Measurements from ENCODE around the gene ZNF532.

Gene ZNF532

GRCh38 chr18:58870621-58871020 is 5.9 kb downstream of the ZNF532 start:
- DNase-seq (ENCODE audit: low spot score): no peak

GRCh38 chr18:58871514-58872420 is 7.1 kb downstream of the ZNF532 start:
- DNase-seq (ENCODE audit: low spot score): no peak

- DNase-seq (ENCODE audit: low spot score): no peak
Measured at GRCh38 chr18:58878640-58879039, 14.0 kb downstream of the ZNF532 start.

- no peak for DNase-seq (ENCODE audit: low spot score)
Measured at GRCh38 chr18:58881477-58881876, 16.8 kb downstream of the ZNF532 start.

GRCh38 chr18:58882044-58882443 is 17.4 kb downstream of the ZNF532 start:
- DNase-seq (ENCODE audit: low spot score): no peak

GRCh38 chr18:58882686-58883085 is 18.0 kb downstream of the ZNF532 start:
- DNase-seq (ENCODE audit: low spot score): no peak

- DNase-seq (ENCODE audit: low spot score): no peak
Measured at GRCh38 chr18:58884680-58885079, 20.0 kb downstream of the ZNF532 start.

GRCh38 chr18:58886431-58886830 is 21.8 kb downstream of the ZNF532 start:
- DNase-seq (ENCODE audit: low spot score): no peak

GRCh38 chr18:58886864-58887612 is 22.4 kb downstream of the ZNF532 start:
- DNase-seq (ENCODE audit: low spot score): no peak

GRCh38 chr18:58887613-58887963 is 22.9 kb downstream of the ZNF532 start:
- no peak for DNase-seq (ENCODE audit: low spot score)

- no peak for DNase-seq (ENCODE audit: low spot score)
Measured at GRCh38 chr18:58891776-58892175, 27.1 kb downstream of the ZNF532 start.

- DNase-seq (ENCODE audit: low spot score): no peak
Measured at GRCh38 chr18:58892488-58892887, 27.8 kb downstream of the ZNF532 start.

GRCh38 chr18:58893388-58894099 is 28.9 kb downstream of the ZNF532 start:
- DNase-seq (ENCODE audit: low spot score): no peak

GRCh38 chr18:58894930-58895329 is 30.3 kb downstream of the ZNF532 start:
- no peak for DNase-seq (ENCODE audit: low spot score)

- no peak for DNase-seq (ENCODE audit: low spot score)
Measured at GRCh38 chr18:58895385-58895784, 30.7 kb downstream of the ZNF532 start.

GRCh38 chr18:58896268-58896667 is 31.6 kb downstream of the ZNF532 start:
- no peak for DNase-seq (ENCODE audit: low spot score)

GRCh38 chr18:58896734-58897508 is 32.2 kb downstream of the ZNF532 start:
- no peak for DNase-seq (ENCODE audit: low spot score)

GRCh38 chr18:58898010-58898799 is 33.5 kb downstream of the ZNF532 start:
- DNase-seq (ENCODE audit: low spot score): no peak

GRCh38 chr18:58900015-58900649 is 35.5 kb downstream of the ZNF532 start:
- DNase-seq (ENCODE audit: low spot score): no peak

- no peak for DNase-seq (ENCODE audit: low spot score)
Measured at GRCh38 chr18:58901143-58901542, 36.5 kb downstream of the ZNF532 start.

GRCh38 chr18:58901783-58902182 is 37.1 kb downstream of the ZNF532 start:
- DNase-seq (ENCODE audit: low spot score): no peak
